ENCODE data around the gene COPG2. TPM values are rescaled to one million over a fixed set of nuclear protein-coding genes. Genes with fewer than 3 reads are reported as not detected.

COPG2 gene
- total and polyA plus RNA-seq, 2 of the 4 experiments (the other 2 are of a cell fraction): 18.1 to 50.0 TPM

DNA sequence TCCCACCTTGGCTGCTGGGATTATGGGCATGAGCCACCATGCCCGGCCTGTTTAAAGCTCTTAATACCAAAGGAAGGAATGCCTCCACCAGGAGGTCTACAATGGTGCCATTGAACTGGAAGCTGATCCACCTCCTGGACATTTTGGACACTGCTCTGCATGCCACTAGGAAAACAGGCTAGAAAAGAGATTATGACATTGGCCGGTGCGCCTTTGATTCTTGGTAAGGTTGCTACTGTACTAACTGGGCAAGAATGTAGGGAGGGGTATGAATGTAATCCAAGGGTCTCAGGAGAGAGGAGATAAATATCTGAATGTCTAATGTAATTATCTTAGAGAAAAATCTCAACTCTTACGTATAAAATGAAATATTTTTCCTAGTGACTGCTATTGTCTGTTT, 39.5 kb upstream of the COPG2 start:
- 80% methylated on average over 1 of the region's 4 CpGs; no CpG with 5 or more reads in 1 of the 2 experiments for WGBS, 2 experiments (ENCODE audit: extremely low coverage in 2 of 2, insufficient read length in 1 of 2)
- BruUV-seq (replicated peaks): no TSS peak
- Histone ChIP-seq H3K27me3 (ENCODE audit: control insufficient read depth, insufficient read depth, low read length) (peaks cover 24% of the 10 kb centered on the region), H3K4me2 (ENCODE audit: low read depth, low read length) (no peak overlapping the region), H2BK15ac (ENCODE audit: low read depth, low read length) (no peak overlapping the region), H3K9me1 (ENCODE audit: insufficient read depth, low read length) (no peaks in the 10 kb centered on the region), H3K56ac (ENCODE audit: extremely low read depth, insufficient read depth, low read length) (no peak overlapping the region), H2BK5ac (ENCODE audit: low read depth, low read length, poor library complexity, severe bottlenecking) (no peak overlapping the region), H3K36me3 (ENCODE audit: control insufficient read depth, insufficient read depth, low read length) (no peaks in the 10 kb centered on the region), H2BK120ac (ENCODE audit: low read depth, low read length) (no peak overlapping the region), H3K23ac (ENCODE audit: low read depth, low read length) (no peak overlapping the region), H3K79me1 (ENCODE audit: low read depth in 1 of 2, low read length in 2 of 2) (no peaks in the 10 kb centered on the region), H4K91ac (ENCODE audit: insufficient read depth, low read depth, low read length) (no peak overlapping the region), H3K4me3 (ENCODE audit: insufficient read depth, low read depth, low read length) (no peak overlapping the region), H3K9ac (ENCODE audit: low read depth, low read length) (no peak overlapping the region), H4K20me1 (ENCODE audit: insufficient read depth, low read length) (no peaks in the 10 kb centered on the region), H3K14ac (replicated peaks; ENCODE audit: low read depth, low read length) (no peak overlapping the region), H2AK9ac (replicated peaks; ENCODE audit: low read depth, low read length, poor library complexity) (no peak overlapping the region), H2AFZ (replicated peaks; ENCODE audit: low read length, poor library complexity) (no peak overlapping the region), H3K9me3 (ENCODE audit: control insufficient read depth, insufficient read depth, low read length) (0 out of 2 replicates have a peak, but pooled peaks cover 2% of the 10 kb centered on the region), H3K4ac (ENCODE audit: low read depth, low read length) (no peak overlapping the region), H3K18ac (ENCODE audit: low read depth, low read length) (no peak overlapping the region), H4K8ac (ENCODE audit: low read depth in 2 of 2, low read length in 2 of 2) (no peak overlapping the region), H3K27ac (ENCODE audit: insufficient read depth, low read length) (no peak overlapping the region), H2AK5ac (ENCODE audit: low read depth, low read length) (no peak overlapping the region), H3K4me1 (ENCODE audit: control insufficient read depth, insufficient read depth, low read length) (no peaks in the 10 kb centered on the region), H2BK20ac (ENCODE audit: low read depth, low read length) (no peak overlapping the region), H4K5ac (ENCODE audit: low read depth, low read length) (no peak overlapping the region)
- in situ Hi-C loops (cut with MboI; ENCODE audit: low sequenced_read_pairs): no loop called here
- no peak for TF ChIP-seq MXI1 (IDR thresholded peaks at IDR 0.05; ENCODE audit: borderline replicate concordance, low read depth, low read length)
- no peak for TF ChIP-seq RAD21 (IDR thresholded peaks at IDR 0.05; ENCODE audit: low read length)
- TF ChIP-seq MAZ (IDR thresholded peaks at IDR 0.05; ENCODE audit: borderline replicate concordance, low read depth, low read length): no peak
- TF ChIP-seq, protein P1, sequence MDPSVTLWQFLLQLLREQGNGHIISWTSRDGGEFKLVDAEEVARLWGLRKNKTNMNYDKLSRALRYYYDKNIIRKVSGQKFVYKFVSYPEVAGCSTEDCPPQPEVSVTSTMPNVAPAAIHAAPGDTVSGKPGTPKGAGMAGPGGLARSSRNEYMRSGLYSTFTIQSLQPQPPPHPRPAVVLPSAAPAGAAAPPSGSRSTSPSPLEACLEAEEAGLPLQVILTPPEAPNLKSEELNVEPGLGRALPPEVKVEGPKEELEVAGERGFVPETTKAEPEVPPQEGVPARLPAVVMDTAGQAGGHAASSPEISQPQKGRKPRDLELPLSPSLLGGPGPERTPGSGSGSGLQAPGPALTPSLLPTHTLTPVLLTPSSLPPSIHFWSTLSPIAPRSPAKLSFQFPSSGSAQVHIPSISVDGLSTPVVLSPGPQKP (IDR thresholded peaks at IDR 0.05; ENCODE audit: borderline replicate concordance, low read depth, low read length): no peak
- no peak for TF ChIP-seq BHLHE40 (IDR thresholded peaks at IDR 0.05; ENCODE audit: low read depth, low read length)
- TF ChIP-seq CEBPB (IDR thresholded peaks at IDR 0.05; ENCODE audit: low read depth, low read length): no peak
- no peak for TF ChIP-seq USF2 (IDR thresholded peaks at IDR 0.05; ENCODE audit: low read depth, low read length)
- no peak for TF ChIP-seq SMC3 (IDR thresholded peaks at IDR 0.05; ENCODE audit: low read depth, low read length)
- TF ChIP-seq RCOR1 (IDR thresholded peaks at IDR 0.05; ENCODE audit: insufficient replicate concordance, low read length): no peak
- no peak for TF ChIP-seq RFX5 (IDR thresholded peaks at IDR 0.05; ENCODE audit: low read depth, low read length)
- TF ChIP-seq FOS (IDR thresholded peaks at IDR 0.05; ENCODE audit: low read depth, low read length): no peak
- TF ChIP-seq, protein P2, sequence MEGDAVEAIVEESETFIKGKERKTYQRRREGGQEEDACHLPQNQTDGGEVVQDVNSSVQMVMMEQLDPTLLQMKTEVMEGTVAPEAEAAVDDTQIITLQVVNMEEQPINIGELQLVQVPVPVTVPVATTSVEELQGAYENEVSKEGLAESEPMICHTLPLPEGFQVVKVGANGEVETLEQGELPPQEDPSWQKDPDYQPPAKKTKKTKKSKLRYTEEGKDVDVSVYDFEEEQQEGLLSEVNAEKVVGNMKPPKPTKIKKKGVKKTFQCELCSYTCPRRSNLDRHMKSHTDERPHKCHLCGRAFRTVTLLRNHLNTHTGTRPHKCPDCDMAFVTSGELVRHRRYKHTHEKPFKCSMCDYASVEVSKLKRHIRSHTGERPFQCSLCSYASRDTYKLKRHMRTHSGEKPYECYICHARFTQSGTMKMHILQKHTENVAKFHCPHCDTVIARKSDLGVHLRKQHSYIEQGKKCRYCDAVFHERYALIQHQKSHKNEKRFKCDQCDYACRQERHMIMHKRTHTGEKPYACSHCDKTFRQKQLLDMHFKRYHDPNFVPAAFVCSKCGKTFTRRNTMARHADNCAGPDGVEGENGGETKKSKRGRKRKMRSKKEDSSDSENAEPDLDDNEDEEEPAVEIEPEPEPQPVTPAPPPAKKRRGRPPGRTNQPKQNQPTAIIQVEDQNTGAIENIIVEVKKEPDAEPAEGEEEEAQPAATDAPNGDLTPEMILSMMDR (conservative IDR thresholded peaks at IDR 0.05; ENCODE audit: low read depth, low read length): no peak
- no peak for TF ChIP-seq CHD1 (IDR thresholded peaks at IDR 0.05; ENCODE audit: low read depth, low read length)
- no peak for TF ChIP-seq MAFK (IDR thresholded peaks at IDR 0.05; ENCODE audit: low read depth, low read length)
- no peak for TF ChIP-seq NFE2L2 (IDR thresholded peaks at IDR 0.05; ENCODE audit: low read depth, low read length)
- no peak for TF ChIP-seq POLR2A (IDR thresholded peaks at IDR 0.05; ENCODE audit: low read depth, low read length)
- ChIA-PET CTCF (interaction anchor here (0.5 kb wide), 1 partner anchor 60 kb away, joined by 3 read pairs; no protein-coding TSS in a partner anchor), POLR2A (ENCODE audit: unreplicated experiment) (interaction anchor here (0.5 kb wide), 1 partner anchor 18 kb away, joined by 3 read pairs; no protein-coding TSS in a partner anchor)
- dilution Hi-C loops (cut with HindIII; ENCODE audit: low sequenced_read_pairs, unreplicated experiment): no loop called here
- no peak for ATAC-seq (ENCODE audit: low read depth)
- no peak for DNase-seq
- intact Hi-C loops (cut with micrococcal nuclease): no loop called here
